Activated CD4-positive, alpha-beta T cell treated with anti-CD3 and anti-CD28 coated beads, Interleukin-2, amount 50 U/mL, for 48 hours (primary cell): ENCODE measurements around the gene TECTB.
A peak's percentile ranks its signal among the peaks of the same experiment; 100 is the strongest.

Source experiments
- DNase-seq, 2 experiments: peaks; one replicate each; pipeline ENCODE4 v3.0.0-alpha.2; 2020

The TECTB gene

DNA sequence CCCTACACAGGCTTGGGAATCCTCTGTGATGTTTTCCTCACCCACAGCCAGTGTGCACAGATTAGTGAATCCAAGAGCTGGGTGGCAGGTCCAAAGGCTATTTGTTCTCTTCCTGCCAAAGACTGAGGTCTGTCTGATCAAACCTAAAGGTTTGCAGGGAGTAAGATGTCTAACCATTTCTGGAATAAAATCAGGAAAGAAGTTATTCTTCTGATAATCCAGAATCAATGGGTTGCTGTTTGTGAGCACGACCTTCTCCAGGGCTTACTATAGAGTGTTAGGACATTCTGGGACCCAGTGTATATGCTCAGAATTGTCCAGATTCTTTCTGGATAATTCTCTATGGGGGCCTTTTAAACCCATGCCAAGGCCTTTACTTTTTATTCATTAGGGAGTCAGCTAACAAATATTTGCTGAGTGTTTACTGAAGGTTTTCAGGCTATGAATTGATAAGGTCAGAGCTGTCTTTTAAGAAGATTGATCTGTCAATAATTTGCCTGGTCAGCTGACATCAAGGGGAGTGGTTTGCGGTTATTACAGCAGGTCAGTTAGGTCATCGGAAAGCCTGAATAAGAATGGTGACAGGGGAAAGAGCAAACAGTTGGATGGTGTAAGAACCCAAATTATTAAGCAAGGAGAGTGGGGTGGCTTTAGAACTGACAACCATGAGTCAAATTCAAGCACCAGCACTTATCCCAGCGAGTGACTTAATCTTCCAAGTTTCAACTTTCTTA, 7.5 kb upstream of the TECTB start:
- no peak for DNase-seq

DNA sequence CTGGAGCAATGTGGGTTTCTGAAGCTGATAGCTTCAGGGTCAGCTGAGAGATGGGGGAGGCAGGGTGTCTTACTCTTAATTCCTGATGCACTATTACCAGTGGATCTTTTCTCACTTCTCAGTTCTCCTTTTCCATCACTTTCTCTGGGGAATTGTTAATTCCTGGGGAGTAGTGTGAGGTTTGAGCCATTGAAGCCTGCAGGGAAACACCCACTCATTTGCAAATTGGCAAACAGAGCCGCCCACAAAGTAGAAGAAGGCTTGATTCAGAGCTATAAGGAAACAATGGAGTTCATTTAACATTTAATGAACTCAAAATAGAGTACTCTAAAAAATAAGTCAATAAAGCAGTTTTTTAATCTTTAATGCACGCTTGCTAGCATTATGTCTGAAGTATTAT, 4.3 kb upstream of the TECTB start:
- DNase-seq = no peak

DNA sequence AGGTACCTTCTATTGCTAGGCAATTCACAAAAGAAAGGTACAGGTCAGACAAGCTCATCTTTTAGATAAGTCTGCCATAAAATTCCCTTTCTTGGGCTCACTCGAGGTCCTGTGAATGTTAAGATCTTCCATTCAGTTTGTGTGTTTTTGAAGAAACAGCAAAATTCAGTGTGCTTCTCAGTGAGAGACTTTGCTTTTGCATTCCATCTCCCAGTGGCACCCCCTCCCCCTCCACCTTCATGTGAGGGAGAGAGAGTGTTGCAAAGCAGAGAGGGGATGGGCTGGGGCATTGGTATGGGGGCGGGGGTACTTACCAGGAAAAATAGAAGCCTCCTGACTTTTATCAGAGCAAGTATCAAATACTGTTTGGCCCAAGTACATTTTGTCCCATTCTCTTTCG, 3.8 kb upstream of the TECTB start:
- no peak for DNase-seq

DNA sequence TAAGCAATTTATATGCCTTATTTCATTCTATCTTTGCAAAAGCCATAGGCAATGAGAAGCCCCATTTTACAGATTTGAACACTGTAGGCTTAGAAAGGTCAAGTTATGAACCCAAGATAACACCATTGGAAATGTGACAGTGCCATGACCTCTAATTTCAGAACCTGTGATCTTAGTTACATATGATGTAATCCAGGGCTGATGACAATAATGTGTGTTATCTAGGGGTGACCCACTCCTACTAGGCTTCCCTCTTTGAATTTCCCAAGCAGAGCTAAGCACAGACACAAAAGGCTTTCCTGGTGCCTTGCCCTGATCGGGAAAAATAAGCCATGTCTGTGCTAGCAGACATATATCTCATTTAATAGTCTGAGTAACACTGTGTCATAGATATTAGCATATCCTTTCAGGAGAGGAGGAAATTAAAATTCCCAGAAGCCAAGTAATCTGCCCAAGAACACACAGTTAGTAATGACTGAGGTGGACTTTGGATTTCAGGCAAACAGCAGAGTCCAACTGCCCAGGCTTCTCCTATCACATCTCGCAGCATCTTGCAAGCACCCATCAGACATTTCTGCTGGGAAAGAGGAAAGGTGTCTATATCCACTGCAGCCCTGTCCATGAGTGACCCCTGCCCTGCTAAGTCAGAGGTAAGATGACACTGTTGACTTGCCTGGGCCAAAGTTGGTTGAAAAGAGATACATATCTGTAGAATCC, 2.8 kb upstream of the TECTB start:
- DNase-seq = no peak

DNA sequence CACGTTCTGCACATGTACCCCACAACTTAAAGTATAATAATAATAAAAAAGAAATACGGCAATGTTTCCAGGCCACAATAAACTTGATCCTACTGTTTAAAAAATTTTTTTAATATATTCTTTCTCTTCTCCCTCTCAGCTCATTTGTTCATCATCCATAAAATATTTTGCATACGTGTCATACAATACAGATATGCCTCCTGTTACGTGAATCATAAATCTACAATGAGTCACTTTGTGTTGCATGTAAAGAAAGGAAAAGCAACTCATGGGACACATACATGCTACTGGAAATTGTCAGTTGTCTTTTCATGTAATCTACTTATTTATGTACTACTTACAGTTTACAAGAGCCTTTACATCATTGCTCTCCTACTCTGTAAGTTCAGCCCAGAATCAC, 1.1 kb upstream of the TECTB start:
- no peak for DNase-seq

DNA sequence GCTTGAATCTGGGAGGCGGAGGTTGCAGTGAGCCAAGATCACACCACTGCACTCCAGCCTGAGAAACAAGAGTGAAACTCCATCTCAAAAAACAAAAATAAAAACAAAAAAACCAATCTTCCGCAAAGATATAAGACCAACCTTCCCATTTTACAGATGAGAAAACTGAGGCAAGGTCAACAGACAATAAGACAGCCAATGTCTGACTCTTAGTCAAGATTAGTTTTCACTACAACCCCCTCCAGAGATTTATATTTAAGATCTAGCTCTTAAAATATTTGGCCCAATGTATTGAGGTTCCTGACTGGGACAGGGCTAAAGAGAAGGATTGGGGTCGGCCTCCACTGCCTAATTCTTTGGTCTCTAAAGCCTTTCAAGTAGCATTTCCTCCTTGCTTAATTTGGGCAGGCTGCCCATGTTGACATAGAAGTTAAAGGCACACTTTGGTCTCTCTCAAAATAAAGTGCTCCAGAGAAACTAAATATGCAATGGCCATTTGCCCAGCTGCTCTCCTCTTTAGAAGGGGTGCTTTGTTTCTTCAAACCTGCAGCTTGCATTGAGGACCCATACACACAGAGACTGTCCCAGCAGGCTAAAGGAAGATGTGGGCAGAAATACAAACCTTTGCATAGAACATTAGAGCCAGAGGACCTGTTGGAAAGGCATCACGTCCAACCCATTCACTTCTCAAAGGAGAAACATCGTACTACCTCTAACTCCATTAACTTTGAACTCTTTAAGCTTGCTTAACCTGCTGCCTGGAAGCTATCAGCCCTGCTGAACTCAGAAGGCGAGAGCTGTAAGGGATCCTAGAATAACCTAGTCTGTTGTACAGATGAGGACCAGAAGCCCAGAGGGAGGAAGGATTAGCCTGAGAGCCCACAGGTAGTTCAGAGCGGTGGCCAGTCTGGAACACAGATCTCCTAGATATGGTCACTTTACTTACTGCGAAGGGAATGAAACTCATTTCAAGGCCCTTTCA, 3.9 kb downstream of the TECTB start:
- no peak for DNase-seq

DNA sequence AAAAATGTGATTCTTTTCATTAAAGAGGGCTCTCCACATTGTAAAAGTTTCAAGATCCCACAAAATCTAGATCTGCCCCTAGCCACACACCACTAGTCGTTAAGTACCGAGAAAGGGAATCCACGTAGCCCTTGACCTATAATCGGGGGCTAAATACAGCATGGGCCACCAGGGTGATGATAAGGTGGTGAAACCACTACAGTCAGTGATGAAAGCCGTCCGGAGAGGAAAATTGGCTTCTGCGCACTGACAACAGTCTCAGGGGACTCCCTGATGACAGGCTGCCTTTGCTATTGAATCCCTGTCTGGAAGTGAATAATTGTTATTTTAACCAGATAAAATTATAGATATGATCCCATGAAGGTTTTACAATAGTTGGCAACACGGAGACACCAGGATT, 4.6 kb downstream of the TECTB start:
- no peak for DNase-seq

DNA sequence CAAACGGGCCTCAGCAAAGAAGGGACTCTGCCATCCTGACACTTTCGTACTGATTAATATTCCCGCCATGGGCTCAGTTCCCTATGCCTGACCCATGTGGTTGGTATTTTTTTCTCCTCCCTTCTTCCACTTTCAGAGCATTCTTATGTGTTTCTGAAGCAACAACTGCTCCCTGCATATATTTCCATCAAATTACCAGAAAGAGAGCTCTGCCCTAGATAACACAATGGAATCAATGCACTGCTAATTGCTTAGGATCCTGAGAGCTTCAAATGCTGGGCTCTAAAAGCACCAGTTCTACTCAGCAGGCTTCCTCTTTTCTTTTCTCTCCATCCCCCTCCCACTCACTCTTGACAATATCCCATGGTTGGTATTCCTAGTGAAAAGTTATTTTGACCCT, 5.3 kb downstream of the TECTB start:
- no peak for DNase-seq

DNA sequence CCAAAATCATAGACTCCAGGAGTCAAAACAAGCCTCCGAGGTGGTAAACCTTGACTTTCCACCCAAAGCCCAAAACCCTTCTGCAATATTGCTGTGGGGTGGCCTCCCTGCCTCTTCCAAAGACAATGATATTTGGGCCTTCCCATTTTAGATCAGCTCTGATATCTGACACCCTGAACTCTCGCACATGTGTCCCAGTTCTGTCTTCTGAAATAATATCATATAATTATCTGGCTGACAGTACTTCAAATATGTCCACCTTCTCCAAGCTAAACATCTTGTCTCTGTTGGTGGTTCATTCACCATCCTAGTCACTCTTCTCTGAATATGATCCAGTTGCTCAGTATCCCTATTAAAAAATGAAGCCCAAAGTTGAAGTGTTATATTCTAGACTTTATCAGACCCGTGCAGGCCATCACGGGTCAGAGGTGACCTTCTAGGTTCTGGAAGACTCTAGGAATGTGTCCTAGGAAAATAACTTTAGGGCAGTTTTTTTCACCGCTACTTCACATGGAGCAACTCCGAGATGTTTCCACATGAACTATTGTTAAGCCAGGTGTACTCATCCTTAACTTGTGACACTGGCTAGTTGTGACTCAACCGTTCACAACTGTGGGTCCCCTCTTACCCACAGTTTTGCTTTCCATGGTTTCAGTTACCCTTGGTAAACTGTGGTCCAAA, 6.3 kb downstream of the TECTB start:
- no peak for DNase-seq

DNA sequence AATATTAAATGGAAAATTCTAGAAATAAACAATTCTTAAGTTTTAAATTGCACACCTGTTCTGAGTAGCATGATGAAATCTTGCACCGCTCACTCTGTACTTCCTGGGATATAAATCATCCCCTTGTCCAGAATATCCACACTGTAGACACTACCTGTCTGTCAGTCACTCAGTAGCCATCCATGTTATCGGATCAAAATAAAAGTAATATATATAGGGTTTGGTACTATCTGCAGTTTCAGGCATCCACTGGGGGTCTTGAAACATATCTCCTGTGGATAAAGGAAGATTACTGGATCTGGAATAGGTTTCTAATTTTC, 6.8 kb downstream of the TECTB start:
- no peak for DNase-seq

DNA sequence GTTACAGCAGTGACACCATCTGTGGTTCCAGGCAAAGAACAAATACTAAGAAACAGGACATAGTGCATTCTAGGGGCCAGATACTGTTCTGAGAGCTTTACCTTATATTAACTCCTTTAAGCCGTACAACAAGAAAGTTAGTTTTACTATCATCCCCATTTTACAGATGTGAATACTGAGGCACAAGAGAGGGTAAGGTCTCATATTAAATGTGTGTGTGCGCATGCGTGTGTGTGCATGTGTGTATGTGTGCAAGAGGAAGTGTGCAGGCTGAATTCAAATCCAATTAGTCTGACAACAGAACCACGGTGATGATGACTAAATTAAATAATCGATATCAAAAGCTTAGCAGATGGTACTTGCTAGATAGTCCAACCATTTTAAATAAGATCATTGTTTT, 11.0 kb downstream of the TECTB start:
- no peak for DNase-seq

DNA sequence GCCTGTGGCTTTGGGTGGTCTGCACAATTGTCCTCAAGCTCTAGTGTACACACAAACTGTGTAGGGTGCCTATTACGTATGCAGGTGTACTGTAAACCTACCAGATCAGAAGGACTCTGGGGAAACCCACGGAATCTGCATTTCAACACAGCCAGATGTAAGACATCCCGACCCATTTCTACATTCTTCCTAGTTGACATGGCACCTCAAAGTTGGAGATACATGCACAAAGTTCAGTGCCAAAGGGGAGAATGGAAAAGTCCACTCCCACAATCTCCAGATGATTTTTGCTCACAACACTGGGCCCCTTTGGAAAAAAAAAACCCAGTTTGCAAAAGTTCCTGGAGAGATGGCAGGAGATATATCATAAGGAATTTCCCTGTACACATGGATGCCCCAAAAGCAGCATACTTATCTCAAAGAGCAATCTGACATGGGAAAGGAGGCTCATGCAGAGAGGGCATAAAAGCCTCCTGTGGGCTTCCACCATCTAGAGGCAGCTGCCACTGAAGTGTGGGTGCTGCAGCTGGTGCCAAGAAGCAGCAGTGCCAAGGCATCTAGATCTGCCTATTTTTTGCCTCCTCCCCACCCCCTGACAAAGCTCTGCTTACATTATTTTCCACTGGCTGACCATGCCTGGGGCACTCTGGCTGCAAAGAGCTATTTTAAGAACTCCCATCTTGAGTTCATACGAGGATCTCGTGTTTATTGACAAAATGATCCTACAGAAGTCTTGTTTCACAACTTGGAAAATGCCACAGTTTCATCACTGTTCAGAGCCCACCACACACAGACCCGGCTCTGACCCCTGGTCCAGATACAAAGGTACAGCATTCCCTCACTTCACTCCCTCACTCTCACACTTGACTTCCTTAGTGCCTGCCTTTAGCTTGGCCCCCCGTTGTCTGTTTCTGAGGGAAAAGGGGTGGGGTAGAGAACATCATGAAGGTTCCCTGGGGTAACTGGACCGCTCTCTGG, 12.9 kb downstream of the TECTB start:
- DNase-seq = no peak

DNA sequence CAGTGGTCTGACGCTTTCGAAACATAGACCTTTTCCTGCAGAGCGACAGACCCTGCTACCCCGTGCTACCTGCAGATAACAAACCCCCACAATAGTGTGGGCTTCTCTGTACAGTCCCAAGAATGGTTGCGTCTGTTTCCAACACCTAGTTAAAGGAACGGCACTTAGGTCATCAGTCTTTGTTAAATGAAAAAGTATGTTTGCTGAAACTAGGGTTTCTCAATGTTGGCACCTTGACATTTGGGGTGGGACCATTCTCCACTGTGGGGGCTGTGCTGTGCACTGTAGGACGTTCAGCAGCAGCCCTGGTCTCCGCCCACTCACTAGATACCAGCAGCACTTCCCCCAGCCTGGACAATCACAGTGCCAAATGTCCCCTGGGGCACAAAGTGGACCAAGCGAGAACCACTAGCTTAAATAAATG, 13.7 kb downstream of the TECTB start:
- no peak for DNase-seq

DNA sequence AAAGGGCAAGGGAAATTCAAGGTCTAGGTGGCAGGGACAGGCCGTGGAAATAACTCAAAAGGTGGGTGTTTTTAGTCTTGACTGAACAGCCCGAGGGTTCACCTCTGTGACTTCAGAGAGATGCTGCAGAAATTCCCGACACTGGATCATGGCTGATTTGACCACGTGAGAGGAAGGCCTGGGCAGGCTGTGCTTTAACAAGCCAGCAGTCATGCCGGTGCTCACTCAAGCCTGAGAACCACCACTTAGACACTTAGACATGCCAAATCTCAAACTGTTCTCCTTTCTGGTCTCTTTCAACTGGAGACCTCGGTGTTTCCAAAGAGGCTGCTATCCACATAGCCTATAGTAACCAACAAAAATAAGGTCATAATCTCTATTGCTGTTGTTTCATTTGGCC, 15.4 kb downstream of the TECTB start:
- DNase-seq = no peak

DNA sequence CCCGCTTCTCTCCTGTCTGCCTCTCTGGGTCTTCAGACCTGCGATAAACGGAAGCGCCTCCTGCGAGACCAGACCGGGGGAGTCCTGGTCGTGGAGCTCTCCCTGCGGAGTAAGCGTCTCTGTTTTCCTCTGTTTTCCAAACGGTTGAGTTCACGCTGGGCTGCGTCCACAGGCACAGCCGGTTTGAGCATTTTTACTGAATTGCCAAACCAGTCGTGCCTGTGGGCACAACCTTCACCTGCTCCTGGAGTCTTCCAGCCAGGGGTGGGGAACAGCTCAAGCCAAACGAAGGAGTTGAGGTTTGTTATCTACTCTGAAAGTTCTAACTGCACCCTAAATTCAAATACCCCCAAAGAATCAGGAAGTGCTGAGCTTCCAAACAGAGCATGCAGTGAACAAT, 16.3 kb downstream of the TECTB start:
- no peak for DNase-seq

DNA sequence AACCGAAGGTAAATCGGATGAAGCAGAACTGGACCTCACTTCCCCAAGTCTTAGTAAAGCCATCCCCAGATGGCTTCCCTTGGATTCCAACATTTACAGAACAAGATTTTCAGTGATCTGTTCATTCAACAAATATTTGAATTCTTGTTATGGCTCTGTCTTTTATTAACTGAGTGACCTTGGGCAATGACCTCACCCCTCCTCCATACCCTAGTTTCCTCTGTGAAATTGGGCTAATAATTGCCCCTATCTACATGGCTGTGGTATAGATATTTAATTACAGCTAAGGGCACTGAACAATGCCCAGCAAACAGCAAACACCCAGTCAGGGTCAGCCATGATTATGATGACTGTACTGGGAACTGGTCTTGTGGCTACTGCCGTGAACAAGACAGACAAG, 19.1 kb downstream of the TECTB start:
- DNase-seq = no peak

DNA sequence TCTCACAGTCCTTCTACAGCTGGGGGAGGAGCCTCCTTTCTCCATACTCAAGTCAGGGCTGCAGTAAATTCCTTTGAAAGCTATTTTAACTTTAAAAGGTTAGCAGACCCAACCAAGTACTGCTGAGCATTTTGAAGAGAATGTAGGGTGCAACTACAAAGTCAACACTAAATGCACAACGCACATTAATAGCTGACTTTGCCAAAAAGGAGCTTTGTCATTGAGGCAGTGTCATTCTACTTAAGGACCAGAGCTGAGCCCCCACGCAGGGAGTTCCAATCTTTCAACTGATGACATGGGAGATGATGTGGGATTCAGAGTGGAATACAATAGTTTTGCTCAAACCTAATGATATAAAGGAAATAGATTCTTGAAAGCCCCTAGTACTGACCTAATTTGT, 20.3 kb downstream of the TECTB start:
- DNase-seq = no peak

DNA sequence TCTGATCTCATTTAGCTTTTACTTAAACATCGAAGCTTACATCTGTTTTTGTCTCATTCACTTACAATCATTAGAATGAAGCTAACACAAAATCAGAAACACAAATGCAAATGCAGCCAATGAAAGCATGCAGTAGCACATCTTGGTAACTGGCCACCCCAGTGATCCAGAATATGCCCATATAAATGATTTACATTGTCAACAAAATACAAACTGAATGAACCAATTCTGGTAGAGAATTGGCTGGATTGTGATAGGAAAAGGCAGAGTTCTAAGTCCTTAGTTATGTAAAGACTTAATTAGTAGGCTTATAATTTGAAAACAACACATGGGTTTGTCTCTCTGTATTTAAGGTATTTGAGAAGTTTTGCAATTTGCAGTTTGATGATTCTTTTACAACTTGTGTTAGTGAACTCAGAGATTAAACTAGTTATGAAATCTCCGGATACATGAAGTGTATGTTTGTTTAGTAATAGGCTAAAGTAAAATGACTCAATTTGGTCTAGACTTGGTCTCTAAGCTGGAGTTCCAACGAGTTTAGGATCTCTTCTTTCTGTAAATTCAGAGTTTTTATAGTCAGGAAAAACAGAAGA, 21.2 kb downstream of the TECTB start:
- no peak for DNase-seq

DNA sequence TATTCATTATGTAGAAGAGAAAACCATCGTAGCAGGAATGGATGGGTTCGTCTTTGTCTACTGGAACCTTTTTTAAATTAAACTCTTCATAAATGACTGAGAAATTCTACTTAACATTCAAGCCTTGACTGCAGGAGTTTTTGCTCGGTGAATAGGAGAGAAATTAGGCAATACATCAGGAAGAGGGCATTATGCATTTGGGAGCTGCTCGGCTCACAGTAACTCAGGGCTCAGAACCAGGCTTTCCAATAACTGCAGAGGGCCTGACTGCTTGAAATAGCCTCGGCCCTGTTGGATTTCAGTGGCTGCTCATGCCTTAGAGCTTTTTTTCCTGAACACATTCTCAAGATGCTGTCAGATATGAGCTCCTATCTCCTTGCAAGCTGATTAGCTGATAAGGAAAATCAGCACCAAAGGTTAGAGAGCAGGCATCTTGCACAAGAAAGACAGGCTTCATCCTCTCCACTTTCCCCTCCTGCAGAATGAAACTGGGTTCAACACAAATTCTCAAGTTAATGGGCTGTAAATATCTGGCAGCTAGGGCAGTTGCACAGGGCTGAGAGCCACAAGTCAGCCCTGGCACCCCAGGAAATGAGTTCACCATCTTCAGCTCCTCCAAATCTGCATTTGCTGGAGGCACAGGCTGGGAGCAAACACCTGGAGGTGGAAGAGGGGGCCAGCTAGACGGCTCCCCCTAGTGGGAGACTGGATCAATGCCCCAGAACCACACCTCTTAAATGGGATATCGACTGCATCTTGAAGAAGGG, 24.3 kb downstream of the TECTB start:
- peak; percentile 27 to 30 for DNase-seq

DNA sequence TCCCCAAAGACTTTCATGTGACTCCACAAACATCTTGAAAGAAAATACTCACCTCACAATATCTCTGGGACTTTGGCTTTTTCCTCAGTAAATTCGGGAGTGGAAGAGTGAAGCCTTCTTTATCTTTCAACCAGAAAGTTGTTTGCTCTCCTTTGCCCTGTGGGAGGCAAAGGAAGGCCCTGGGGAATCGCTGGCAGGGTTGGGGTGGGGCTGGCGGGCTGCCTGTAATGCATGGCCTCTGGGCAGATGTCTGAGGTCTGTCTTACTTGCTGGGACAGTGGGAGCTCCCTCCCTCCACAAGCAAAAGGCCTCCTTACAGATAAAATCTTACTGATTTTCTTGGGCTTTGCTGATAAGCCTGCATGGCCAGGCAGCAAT, 24.9 kb downstream of the TECTB start:
- no peak for DNase-seq

DNA sequence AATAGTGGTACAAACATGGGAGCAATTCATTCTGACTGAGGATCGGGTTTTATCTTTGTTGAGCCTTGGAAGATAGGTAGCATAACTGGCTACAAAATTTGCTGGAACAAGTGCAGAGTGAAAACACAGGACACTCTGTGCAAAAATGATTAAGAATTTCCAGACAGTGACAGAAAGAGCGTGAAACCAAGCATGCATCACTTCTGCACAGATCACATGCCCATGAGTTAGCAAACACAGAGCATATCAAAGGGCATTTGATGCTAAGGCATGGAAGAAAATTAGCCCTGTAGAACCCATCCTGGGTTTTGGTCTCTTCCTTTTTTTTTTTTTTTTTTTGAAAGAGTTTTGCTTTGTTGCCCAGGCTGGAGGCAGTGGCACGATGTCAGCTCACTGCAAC, 28.3 kb downstream of the TECTB start:
- no peak for DNase-seq
